ENCODE results near the gene SLAMF8.

Gene SLAMF8

DNA sequence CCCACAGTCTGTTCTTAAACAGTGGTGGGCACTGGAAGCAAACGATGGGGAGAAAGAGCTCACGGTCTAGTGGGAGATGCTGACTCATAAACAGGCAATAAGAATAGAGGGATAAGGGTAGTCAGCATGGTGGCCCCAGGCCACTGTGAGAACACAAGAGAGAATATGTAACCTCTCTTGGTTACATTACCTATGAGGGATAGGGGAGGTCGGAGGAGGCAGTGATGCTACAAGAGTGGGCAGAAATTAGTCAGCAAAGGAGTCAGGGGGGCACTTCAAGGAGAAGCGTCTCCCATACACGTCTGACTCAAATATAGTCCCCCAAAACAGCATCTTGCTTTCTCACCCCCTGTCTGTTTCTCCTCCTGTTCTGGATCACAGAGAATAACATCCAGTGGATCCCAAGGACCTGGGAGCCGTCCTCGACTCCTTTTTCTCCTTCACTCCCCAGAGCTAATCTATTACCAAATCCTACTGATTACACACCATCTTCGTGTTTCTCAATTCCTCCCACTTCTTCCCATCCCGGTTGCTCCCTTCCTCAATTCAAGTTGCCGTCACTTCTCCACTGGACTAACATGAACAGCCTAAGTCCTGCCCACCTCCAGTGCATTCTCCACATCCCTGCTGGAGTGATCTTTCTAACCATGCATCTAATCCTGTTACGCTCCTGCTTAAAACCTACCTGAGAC lies 2.1 kb downstream of the SLAMF8 start:
- DNase-seq = no peak
- TF ChIP-seq POLR2A (IDR thresholded peaks at IDR 0.05; ENCODE audit: low read length) (no peak), GATA1 (IDR thresholded peaks at IDR 0.05; ENCODE audit: low read depth, low read length) (no peak)

DNA sequence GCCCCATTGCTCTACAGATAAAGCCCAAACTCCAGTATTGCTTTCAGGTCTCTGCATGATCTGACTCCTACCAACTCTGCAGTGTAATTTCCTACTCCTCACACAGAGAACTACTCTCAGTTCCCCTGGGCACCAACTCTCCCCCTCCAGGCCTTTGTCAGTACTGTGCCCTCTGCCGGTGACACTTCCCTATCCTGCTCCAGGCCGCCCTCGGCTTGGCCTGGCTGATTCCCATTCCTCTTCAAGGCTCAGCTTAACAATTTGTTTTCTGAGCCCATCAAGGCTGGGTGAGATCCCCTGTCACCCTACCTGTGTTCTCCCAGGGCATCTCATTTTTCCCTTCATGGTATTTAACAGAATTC lies 2.6 kb downstream of the SLAMF8 start:
- TF ChIP-seq GATA1 (IDR thresholded peaks at IDR 0.05; ENCODE audit: low read depth, low read length) = no peak
- no peak for TF ChIP-seq POLR2A (IDR thresholded peaks at IDR 0.05; ENCODE audit: low read length)
- DNase-seq = peak; percentile 7 to 29

DNA sequence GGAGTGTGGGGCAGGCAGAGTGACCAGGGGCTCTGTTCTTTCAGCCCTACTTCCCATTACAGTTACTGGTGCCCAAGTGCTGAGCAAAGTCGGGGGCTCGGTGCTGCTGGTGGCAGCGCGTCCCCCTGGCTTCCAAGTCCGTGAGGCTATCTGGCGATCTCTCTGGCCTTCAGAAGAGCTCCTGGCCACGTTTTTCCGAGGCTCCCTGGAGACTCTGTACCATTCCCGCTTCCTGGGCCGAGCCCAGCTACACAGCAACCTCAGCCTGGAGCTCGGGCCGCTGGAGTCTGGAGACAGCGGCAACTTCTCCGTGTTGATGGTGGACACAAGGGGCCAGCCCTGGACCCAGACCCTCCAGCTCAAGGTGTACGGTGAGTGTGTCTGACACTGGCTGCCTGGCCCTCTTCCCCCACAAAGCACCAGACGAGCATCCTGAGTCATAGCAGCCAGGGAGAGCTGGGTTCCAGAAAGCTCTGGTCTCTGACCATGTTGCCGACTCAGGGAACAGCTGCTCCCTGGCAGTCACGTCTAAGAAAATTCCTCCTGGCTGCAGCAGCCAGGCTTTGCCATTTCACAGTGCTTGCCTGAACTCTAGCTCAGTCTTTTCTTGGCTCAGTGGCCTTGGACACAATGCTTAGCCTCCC lies 3.3 kb downstream of the SLAMF8 start:
- TF ChIP-seq POLR2A (IDR thresholded peaks at IDR 0.05; ENCODE audit: low read length) = no peak
- TF ChIP-seq GATA1 (IDR thresholded peaks at IDR 0.05; ENCODE audit: low read depth, low read length) = no peak
- no peak for DNase-seq

DNA sequence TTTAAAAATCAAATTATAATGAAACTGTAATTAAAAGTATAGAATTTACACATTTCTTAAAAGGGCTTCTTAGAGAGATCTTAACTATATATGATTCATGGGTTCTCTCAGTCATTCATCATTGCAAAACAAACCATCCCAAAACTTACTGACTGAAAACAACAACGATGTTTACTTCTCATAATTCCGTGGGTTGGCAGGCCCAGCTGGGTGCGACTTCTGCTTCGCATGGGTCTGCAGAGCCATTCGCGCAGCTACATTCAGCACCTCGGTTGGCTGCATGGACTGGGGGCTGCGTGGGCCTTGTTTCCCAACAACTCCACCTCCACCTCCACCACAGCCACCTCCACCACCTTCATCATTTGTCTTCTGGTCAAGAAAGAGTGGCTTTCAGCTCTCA lies 4.0 kb downstream of the SLAMF8 start:
- TF ChIP-seq POLR2A (IDR thresholded peaks at IDR 0.05; ENCODE audit: low read length) (no peak), GATA1 (IDR thresholded peaks at IDR 0.05; ENCODE audit: low read depth, low read length) (no peak)
- no peak for DNase-seq

DNA sequence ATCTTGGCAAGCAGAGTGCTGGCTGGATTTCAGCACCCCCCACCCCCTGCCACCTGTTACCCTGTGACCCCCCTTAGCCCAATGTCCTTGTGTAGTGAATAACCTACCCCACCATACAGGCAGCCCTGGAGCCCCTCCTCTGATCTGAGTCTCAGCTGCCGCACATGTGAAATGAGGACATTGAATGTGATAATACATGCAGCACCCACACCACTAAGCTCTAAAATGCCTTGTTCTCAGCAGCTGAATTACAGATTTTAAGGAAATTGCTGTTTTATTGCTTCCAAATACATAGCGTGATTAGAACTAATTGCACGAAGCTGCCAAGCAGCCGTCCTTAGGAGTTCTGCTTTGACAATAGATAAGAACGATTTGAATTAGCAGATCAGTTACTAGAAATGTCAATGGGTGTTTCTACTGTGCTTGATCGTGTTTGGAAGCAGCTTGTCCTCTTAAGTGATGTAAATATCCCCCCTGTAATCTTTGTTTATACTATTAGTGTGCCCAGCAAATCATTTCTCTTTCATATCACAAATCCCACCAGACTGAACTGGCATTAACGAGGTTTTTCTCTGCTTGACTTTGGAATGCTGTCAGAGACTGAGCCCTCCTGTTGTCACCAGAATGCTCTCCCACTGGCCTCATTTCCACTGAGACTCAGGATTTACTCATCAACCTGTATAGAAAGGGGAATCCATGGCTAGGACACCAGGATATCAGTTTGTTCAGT lies 4.9 kb downstream of the SLAMF8 start:
- TF ChIP-seq GATA1 (IDR thresholded peaks at IDR 0.05; ENCODE audit: low read depth, low read length) (no peak), POLR2A (IDR thresholded peaks at IDR 0.05; ENCODE audit: low read length) (no peak)
- no peak for DNase-seq

DNA sequence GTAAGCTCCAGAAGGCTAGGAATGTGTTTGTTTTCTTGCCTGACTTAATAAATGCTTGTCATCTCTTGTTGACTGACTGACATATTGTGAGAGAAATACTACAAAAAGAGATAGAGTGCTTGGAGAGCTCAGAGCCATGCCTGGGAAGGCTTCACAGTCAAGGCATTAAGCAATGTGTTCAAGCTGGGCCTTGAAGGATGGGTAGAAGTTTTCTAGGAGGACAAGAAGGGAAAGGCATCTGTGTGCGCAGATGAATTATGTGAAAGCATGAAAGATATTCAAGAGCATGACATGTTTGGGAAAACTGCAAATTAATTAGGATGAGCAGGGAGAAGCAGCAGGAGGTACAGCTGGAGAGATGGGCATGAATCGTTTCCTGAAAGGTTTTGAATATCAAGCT lies 5.6 kb downstream of the SLAMF8 start:
- DNase-seq = no peak
- TF ChIP-seq GATA1 (IDR thresholded peaks at IDR 0.05; ENCODE audit: low read depth, low read length) (no peak), POLR2A (IDR thresholded peaks at IDR 0.05; ENCODE audit: low read length) (no peak)

DNA sequence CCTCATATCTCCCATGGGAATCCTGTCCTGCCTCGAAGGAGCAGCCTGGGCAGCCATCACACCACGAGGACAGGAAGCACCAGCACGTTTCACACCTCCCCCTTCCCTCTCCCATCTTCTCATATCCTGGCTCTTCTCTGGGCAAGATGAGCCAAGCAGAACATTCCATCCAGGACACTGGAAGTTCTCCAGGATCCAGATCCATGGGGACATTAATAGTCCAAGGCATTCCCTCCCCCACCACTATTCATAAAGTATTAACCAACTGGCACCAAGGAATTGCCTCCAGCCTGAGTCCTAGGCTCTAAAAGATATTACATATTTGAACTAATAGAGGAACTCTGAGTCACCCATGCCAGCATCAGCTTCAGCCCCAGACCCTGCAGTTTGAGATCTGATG lies 8.7 kb downstream of the SLAMF8 start:
- TF ChIP-seq GATA1 (IDR thresholded peaks at IDR 0.05; ENCODE audit: low read depth, low read length) = no peak
- TF ChIP-seq POLR2A (IDR thresholded peaks at IDR 0.05; ENCODE audit: low read length) = no peak

DNA sequence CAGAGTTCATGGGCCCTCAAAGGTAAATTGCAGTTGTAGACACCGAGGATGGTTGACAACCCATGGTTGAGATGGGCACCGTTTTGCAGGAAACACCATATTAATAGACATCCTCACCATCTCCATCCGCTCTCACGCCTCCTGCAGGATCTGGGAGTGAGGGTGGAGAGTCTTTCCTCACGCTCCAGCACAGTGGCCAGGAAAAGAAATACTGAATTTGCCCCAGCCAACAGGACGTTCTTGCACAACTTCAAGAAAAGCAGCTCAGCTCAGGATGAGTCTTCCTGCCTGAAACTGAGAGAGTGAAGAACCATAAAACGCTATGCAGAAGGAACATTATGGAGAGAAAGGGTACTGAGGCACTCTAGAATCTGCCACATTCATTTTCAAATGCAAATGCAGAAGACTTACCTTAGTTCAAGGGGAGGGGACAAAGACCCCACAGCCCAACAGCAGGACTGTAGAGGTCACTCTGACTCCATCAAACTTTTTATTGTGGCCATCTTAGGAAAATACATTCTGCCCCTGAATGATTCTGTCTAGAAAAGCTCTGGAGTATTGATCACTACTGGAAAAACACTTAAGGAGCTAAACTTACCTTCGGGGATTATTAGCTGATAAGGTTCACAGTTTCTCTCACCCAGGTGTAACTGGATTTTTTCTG lies 9.3 kb downstream of the SLAMF8 start:
- no peak for TF ChIP-seq POLR2A (IDR thresholded peaks at IDR 0.05; ENCODE audit: low read length)
- no peak for TF ChIP-seq GATA1 (IDR thresholded peaks at IDR 0.05; ENCODE audit: low read depth, low read length)

More for the DNA sequence above, 8.7 kb downstream of the SLAMF8 start:
- no peak for DNase-seq

DNA sequence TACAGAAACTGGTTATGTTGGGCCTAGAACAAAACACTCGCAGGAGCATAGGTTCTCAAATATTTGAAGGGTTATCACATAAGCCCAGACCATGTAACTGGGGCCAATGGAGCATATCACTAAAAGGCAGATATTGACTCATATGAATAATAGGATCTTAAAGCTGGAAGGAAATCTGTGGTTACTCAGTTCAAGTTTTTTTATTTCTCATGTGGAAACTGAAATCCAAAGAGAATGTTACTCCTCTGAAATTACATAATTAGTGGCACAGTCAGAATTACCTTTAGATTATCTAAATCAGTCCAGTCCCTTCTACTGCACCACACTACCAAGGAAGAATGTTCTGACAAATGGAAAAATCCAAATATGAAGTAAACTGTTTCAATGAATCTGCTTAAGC lies 12.0 kb downstream of the SLAMF8 start:
- DNase-seq = peak; percentile 9 to 31
- TF ChIP-seq POLR2A (IDR thresholded peaks at IDR 0.05; ENCODE audit: low read length) (no peak), GATA1 (IDR thresholded peaks at IDR 0.05; ENCODE audit: low read depth, low read length) (no peak)

More for the DNA sequence above, 9.3 kb downstream of the SLAMF8 start:
- DNase-seq = peak in 1 of 2 experiments; percentile 14

DNA sequence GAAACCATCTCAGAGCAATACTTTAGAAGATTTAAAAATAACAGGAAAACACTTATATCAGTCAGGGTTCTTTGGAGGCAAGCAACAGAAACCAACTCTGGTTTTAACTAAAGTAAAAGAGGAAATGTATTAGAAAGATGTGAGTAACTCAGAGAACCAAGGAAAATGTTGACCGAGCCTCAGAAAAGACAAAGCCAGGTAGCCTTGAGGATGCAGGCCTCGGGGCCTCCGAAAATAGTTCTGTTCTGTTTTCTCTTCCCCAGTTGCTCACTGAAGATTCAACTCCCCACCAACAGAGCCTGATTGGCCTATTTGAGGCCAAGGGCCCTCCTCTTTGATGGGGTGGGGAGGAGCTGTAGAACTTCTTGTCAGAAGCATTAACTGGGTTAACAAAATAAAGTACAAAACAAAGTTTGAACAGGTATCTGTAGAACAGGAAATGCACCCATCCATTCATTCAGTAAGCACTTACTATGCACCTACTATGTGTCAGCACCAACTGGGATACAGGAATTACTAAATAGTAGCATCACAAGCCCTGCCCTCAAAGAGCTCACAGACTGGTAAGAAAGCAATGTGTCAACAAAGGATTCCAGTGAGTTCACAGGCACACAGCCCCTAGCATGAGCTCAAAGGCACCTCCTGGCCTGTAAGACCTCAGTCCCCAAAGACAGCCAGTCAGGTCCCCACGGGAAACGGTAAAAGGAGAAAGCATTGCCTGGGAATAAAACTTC lies 12.6 kb downstream of the SLAMF8 start:
- no peak for DNase-seq
- TF ChIP-seq POLR2A (IDR thresholded peaks at IDR 0.05; ENCODE audit: low read length) = no peak
- TF ChIP-seq GATA1 (IDR thresholded peaks at IDR 0.05; ENCODE audit: low read depth, low read length) = no peak

DNA sequence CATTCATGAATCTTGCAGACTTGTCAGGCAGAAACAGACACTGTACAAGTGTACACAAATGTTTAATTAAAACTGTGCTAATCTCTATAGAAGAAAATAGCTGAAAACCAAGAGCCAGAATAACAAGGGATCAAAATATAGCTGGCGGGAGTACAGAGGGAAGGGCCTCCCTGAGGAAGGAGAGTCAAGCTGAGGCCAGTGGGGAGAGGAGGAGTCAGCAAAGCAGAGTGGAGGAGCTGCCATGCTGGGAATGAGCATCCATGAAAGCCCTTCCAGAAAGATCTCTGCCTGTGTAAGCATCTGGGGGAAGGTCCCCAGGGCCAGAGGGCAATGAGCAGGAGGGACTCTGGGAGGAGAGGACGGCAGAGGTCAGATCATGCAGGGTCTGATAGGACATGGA lies 15.1 kb downstream of the SLAMF8 start:
- no peak for DNase-seq
- TF ChIP-seq POLR2A (IDR thresholded peaks at IDR 0.05; ENCODE audit: low read length) (no peak), GATA1 (IDR thresholded peaks at IDR 0.05; ENCODE audit: low read depth, low read length) (no peak)

DNA sequence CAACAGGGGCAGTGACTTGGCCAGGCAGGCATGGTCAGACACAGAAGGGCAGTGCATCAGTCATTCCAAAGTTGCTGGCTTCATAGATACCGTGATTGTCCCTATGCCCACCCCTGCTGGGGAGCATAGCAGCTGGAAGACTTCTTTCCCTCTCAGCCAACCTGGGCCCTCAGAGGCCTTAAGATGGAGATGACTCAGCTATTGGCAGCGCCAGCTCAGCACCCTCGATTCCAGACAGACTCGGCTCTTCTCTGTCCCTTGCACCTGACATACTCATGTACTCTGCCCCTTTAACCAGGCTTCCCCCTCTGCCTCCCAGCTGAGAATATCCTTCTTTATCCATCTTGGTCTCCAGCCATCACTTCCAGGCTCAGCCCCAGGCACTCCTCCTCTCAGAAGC lies 16.8 kb downstream of the SLAMF8 start:
- no peak for TF ChIP-seq GATA1 (IDR thresholded peaks at IDR 0.05; ENCODE audit: low read depth, low read length)
- TF ChIP-seq POLR2A (IDR thresholded peaks at IDR 0.05; ENCODE audit: low read length) = no peak
- no peak for DNase-seq

Measured in erythroblast (primary cell).